Keratinocyte (primary cell): ENCODE data around the gene ITGB4. TPM values are rescaled to one million over a fixed set of nuclear protein-coding genes. Genes with fewer than 3 reads are reported as not detected.

Experiments
- DNase-seq: peaks from one replicate; pipeline ENCODE4 v3.0.0-alpha.2; 2011; ENCODE audit warnings: low read depth, missing footprints, low spot score
- FAIRE-seq: peaks from 2 replicates; lab custom pipeline; 2011; peaks lifted over from hg19 to GRCh38; lab: Jason Lieb, UNC
- H2AFZ ChIP-seq: 2 replicates; pipeline ENCODE4 v1.6.0; 2012; ENCODE audit warnings: low read length, control low read depth, inconsistent platforms; ENCODE audit not compliant: control insufficient read depth
- H3K27ac ChIP-seq: 2 replicates; pipeline ENCODE4 v1.5.1; 2011; ENCODE audit warnings: low read length; ENCODE audit not compliant: control insufficient read depth, insufficient read depth
- H3K27me3 ChIP-seq: 3 replicates; pipeline ENCODE4 v1.6.0; 2011; ENCODE audit warnings: low read length; ENCODE audit not compliant: control insufficient read depth, insufficient read depth; ENCODE audit errors: extremely low read depth
- H3K36me3 ChIP-seq, 2 experiments: 2 replicates in 1 of 2; 3 replicates in 1 of 2; pipeline ENCODE4 v1.5.1; 2011; ENCODE audit warnings: low read length in 2 of 2, mild to moderate bottlenecking in 1 of 2; ENCODE audit not compliant: control insufficient read depth in 2 of 2, insufficient read depth in 2 of 2; ENCODE audit errors: extremely low read depth in 1 of 2
- H3K4me1 ChIP-seq: 3 replicates; pipeline ENCODE4 v1.5.1; 2011; ENCODE audit warnings: low read length; ENCODE audit not compliant: control insufficient read depth, insufficient read depth; ENCODE audit errors: extremely low read depth
- H3K4me2 ChIP-seq: 3 replicates; pipeline ENCODE4 v1.6.0; 2011; ENCODE audit warnings: low read depth, low read length; ENCODE audit not compliant: control insufficient read depth, insufficient read depth; ENCODE audit errors: extremely low read depth
- H3K4me3 ChIP-seq, 3 experiments: fragments of 200-600 bp in 1 of 3; sonication (generic) in 1 of 3; 2 replicates in 2 of 3; 3 replicates in 1 of 3; pipeline ENCODE4 v1.5.1; 2011 to 2016; ENCODE audit warnings: low read length in 3 of 3, mild to moderate bottlenecking in 3 of 3, control low read depth in 2 of 3, inconsistent platforms in 1 of 3, low read depth in 1 of 3, mixed read lengths in 1 of 3, mixed run types in 1 of 3, moderate library complexity in 1 of 3; ENCODE audit not compliant: control insufficient read depth in 2 of 3, insufficient read depth in 2 of 3; ENCODE audit errors: extremely low read depth in 1 of 3
- H3K79me2 ChIP-seq: 2 replicates; pipeline ENCODE4 v1.6.0; 2012; ENCODE audit warnings: low read length; ENCODE audit not compliant: control insufficient read depth, insufficient read depth
- H3K9ac ChIP-seq: 3 replicates; pipeline ENCODE4 v1.6.0; 2011; ENCODE audit warnings: low read length; ENCODE audit not compliant: control insufficient read depth, insufficient read depth; ENCODE audit errors: extremely low read depth
- H3K9me1 ChIP-seq: 3 replicates; pipeline ENCODE4 v1.6.0; 2011; ENCODE audit warnings: low read length; ENCODE audit not compliant: control insufficient read depth, insufficient read depth; ENCODE audit errors: extremely low read depth
- H3K9me3 ChIP-seq: 2 replicates; pipeline ENCODE4 v1.5.1; 2012; ENCODE audit warnings: low read depth, low read length; ENCODE audit not compliant: control insufficient read depth
- H4K20me1 ChIP-seq: 3 replicates; pipeline ENCODE4 v1.6.0; 2011; ENCODE audit warnings: low read length; ENCODE audit not compliant: control insufficient read depth, insufficient read depth; ENCODE audit errors: extremely low read depth
- EZH2 ChIP-seq: IDR thresholded peaks from one replicate; pipeline ENCODE4 v1.6.1; 2012; ENCODE audit warnings: inconsistent platforms, mild to moderate bottlenecking, low read length, moderate library complexity
- dilution Hi-C: fragments of 300-500 bp; cut with MboI; formaldehyde crosslinking; loops from one replicate; pipeline ENCODE4 v1.7.0; 2020; ENCODE audit warnings: low sequenced_read_pairs; ENCODE audit not compliant: extremely low pct_ligation_motif_present
- polyA plus RNA-seq, 5 experiments: library from polyadenylated mRNA; depleted of rRNA in 3 of 5; stranded (reverse) in 3 of 5; stranded (forward) in 1 of 5; unstranded in 1 of 5; fragments of >200 nt; gene quantifications; 1 replicate in 1 of 5; 2 replicates in 3 of 5; 3 replicates in 1 of 5; pipeline versions ENCODE4 v1.2.1 to v1.2.3, GENCODE V29; 2011 to 2012; ENCODE audit warnings: missing spikeins in 2 of 5, low read depth in 1 of 5, low replicate concordance in 1 of 5
- TF ChIP-seq, protein P1 (sequence below), 3 experiments: IDR thresholded peaks in 1 of 3; conservative IDR thresholded peaks in 1 of 3; optimal IDR thresholded peaks in 1 of 3; 2 replicates in 2 of 3; 3 replicates in 1 of 3; pipeline versions ENCODE3 to v1.5.1; 2011; ENCODE audit warnings: low read length in 3 of 3, mild to moderate bottlenecking in 3 of 3, moderate library complexity in 2 of 3, control low read depth in 1 of 3, inconsistent platforms in 1 of 3; ENCODE audit not compliant: insufficient read depth in 2 of 3; ENCODE audit errors: extremely low read depth in 1 of 3

Gene ITGB4
- polyA plus RNA-seq, 1 donor (not counting 4 experiments of a cell fraction or from before 2014, with no cell fraction given): 761 TPM

- Histone ChIP-seq H2AFZ (no peak overlapping the region), H3K9ac (peak overlapping the region; percentile 48), H3K4me1 (peaks cover 65% of the 10 kb centered on the region), H3K36me3 (peaks cover 35 to 70% of the 10 kb centered on the region in 2 experiments), H3K27ac (peak overlapping the region; percentile 76), H3K9me3 (no peaks in the 10 kb centered on the region), H4K20me1 (no peaks in the 10 kb centered on the region), H3K79me2 (peaks cover 12% of the 10 kb centered on the region), H3K4me3 (no peak overlapping the region), H3K4me2 (peak overlapping the region; percentile 58), H3K9me1 (no peaks in the 10 kb centered on the region), H3K27me3 (no peaks in the 10 kb centered on the region)
- FAIRE-seq (no peak), DNase-seq (no peak)
- dilution Hi-C loops: no loop called here
- no peak for TF ChIP-seq EZH2
- TF ChIP-seq, protein P1, sequence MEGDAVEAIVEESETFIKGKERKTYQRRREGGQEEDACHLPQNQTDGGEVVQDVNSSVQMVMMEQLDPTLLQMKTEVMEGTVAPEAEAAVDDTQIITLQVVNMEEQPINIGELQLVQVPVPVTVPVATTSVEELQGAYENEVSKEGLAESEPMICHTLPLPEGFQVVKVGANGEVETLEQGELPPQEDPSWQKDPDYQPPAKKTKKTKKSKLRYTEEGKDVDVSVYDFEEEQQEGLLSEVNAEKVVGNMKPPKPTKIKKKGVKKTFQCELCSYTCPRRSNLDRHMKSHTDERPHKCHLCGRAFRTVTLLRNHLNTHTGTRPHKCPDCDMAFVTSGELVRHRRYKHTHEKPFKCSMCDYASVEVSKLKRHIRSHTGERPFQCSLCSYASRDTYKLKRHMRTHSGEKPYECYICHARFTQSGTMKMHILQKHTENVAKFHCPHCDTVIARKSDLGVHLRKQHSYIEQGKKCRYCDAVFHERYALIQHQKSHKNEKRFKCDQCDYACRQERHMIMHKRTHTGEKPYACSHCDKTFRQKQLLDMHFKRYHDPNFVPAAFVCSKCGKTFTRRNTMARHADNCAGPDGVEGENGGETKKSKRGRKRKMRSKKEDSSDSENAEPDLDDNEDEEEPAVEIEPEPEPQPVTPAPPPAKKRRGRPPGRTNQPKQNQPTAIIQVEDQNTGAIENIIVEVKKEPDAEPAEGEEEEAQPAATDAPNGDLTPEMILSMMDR (optimal IDR thresholded peaks at IDR 0.05 in 1 of 3, IDR thresholded peaks at IDR 0.05 in 1 of 3, conservative IDR thresholded peaks at IDR 0.05 in 1 of 3; ENCODE audit: extremely low read depth in 1 of 3, insufficient read depth in 2 of 3, low read length in 3 of 3): no peak
Observed at GRCh38 chr17:75701288-75701687, 20.0 kb upstream of the ITGB4 start.

DNA sequence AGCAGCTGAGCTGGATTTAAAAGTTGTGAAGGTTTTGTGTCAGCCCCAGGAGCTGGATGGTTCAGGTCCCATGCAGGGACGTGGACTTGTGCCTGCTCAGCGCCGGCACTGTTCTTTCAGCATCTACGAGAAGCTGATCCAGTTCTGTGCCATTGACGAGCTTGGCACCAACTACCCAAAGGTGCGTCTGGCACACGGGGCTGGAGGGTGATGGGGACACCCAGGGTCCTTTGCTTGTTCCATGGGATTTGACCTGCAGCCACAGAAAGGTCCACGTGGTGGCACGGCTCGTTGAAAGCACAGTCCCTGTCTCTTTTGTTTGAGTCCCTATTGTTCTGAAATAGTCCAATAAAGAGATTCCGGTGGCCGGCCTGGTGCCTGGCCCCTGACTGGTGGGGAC, 18.1 kb upstream of the ITGB4 start:
- DNase-seq (no peak), FAIRE-seq (no peak)
- H3K9me1 ChIP-seq: peaks cover 2% of the 10 kb centered on the region
- peaks cover 61% of the 10 kb centered on the region for H3K4me1 ChIP-seq
- H3K9me3 ChIP-seq: no peaks in the 10 kb centered on the region
- H3K79me2 ChIP-seq: peaks cover 8% of the 10 kb centered on the region
- no peak overlapping the region for H2AFZ ChIP-seq
- H4K20me1 ChIP-seq: no peaks in the 10 kb centered on the region
- no peak overlapping the region for H3K4me2 ChIP-seq
- no peak overlapping the region for H3K4me3 ChIP-seq
- H3K9ac ChIP-seq: no peak overlapping the region
- dilution Hi-C loops: no loop called here
- no peak overlapping the region for H3K27ac ChIP-seq
- H3K36me3 ChIP-seq: peaks cover 45 to 70% of the 10 kb centered on the region in 2 experiments
- no peak for TF ChIP-seq EZH2
- TF ChIP-seq, protein P1 (optimal IDR thresholded peaks at IDR 0.05 in 1 of 3, IDR thresholded peaks at IDR 0.05 in 1 of 3, conservative IDR thresholded peaks at IDR 0.05 in 1 of 3; ENCODE audit: extremely low read depth in 1 of 3, insufficient read depth in 2 of 3, low read length in 3 of 3): no peak
- H3K27me3 ChIP-seq: no peaks in the 10 kb centered on the region
